B cell (primary cell): ENCODE measurements around the gene NPHP4. TPM values are rescaled to one million over a fixed set of nuclear protein-coding genes. Genes with fewer than 3 reads are reported as not detected.

Experiments used
- ATAC-seq: fragments of 200-7000 bp; cut with Tn5 transposase; one replicate; pipeline ENCODE4 v1.10.0; 2021; ENCODE audit warnings: low read depth, mild to moderate bottlenecking, moderate number of reproducible peaks, moderate library complexity
- CTCF ChIA-PET: fragments of 350-600 bp; sonication (Branson Sonifier 250); formaldehyde crosslinking; loops from one replicate; lab custom pipeline; 2021; ENCODE audit warnings: antibody characterized with exemption, inconsistent platforms; lab: Charles Lee
- POLR2A ChIA-PET: fragments of 350-600 bp; sonication (Branson Sonifier 250); formaldehyde crosslinking; loops from one replicate; lab custom pipeline; 2021; ENCODE audit warnings: antibody characterized with exemption; lab: Charles Lee
- DNase-seq: peaks from one replicate; pipeline ENCODE4 v3.0.0; 2013
- H2AFZ ChIP-seq: 2 replicates; pipeline ENCODE4 v1.6.1; 2012; ENCODE audit warnings: mild to moderate bottlenecking, low read depth, low read length; ENCODE audit not compliant: insufficient read depth, poor library complexity, severe bottlenecking
- H3K27ac ChIP-seq, 2 donors: 1 replicate in 1 of 2; 2 replicates in 1 of 2; pipeline ENCODE4 v1.5.1; 2012 to 2013; ENCODE audit warnings: low read length in 2 of 2, mild to moderate bottlenecking in 2 of 2, moderate library complexity in 1 of 2
- H3K27me3 ChIP-seq, 4 experiments: fragments of 200-600 bp in 1 of 4; sonication (generic) in 1 of 4; replicated peaks in 1 of 4; 1 replicate in 2 of 4; 2 replicates in 2 of 4; pipeline versions ENCODE4 v1.6.1 to v1.7.0; 2013 to 2016; ENCODE audit warnings: low read length in 3 of 4, mild to moderate bottlenecking in 2 of 4, mixed read lengths in 1 of 4, moderate library complexity in 1 of 4; ENCODE audit not compliant: insufficient read depth in 4 of 4, control insufficient read depth in 3 of 4; ENCODE audit errors: control extremely low read depth in 1 of 4
- H3K36me3 ChIP-seq, 2 experiments: replicated peaks in 1 of 2; 1 replicate in 1 of 2; 2 replicates in 1 of 2; pipeline versions ENCODE4 v1.6.1 to v1.7.1; 2013; ENCODE audit warnings: low read length in 1 of 2; ENCODE audit not compliant: insufficient read depth in 2 of 2, control insufficient read depth in 1 of 2; ENCODE audit errors: control extremely low read depth in 1 of 2, extremely low read depth in 1 of 2
- H3K4me1 ChIP-seq, 2 donors: fragments of 200-600 bp in 1 of 2; sonication (generic) in 1 of 2; 1 replicate in 1 of 2; 2 replicates in 1 of 2; pipeline versions ENCODE4 v1.5.1 to v1.6.1; 2013 to 2017; ENCODE audit warnings: low read length in 2 of 2; ENCODE audit not compliant: control insufficient read depth in 2 of 2, insufficient read depth in 2 of 2
- H3K4me2 ChIP-seq: replicated peaks from 2 replicates; pipeline ENCODE3; 2012; ENCODE audit warnings: mild to moderate bottlenecking, low read depth, low read length; ENCODE audit not compliant: poor library complexity, severe bottlenecking
- H3K4me3 ChIP-seq, 5 experiments: fragments of 200-600 bp in 1 of 5; sonication (generic) in 1 of 5; 1 replicate in 3 of 5; 2 replicates in 2 of 5; pipeline versions ENCODE4 v1.5.1 to v1.7.0; 2011 to 2016; ENCODE audit warnings: low read length in 4 of 5, mild to moderate bottlenecking in 4 of 5, low read depth in 2 of 5, control low read depth in 1 of 5, moderate library complexity in 1 of 5; ENCODE audit not compliant: insufficient read depth in 1 of 5; ENCODE audit errors: control extremely low read depth in 1 of 5, extremely low read depth in 1 of 5
- H3K79me2 ChIP-seq: fragments of 200-600 bp; sonication (generic); one replicate; pipeline ENCODE4 v1.6.0; 2016; ENCODE audit warnings: low read length; ENCODE audit not compliant: control insufficient read depth, insufficient read depth
- H3K9ac ChIP-seq: fragments of 200-600 bp; sonication (generic); 2 replicates; pipeline ENCODE4 v1.6.1; 2017; ENCODE audit warnings: mild to moderate bottlenecking, low read length, moderate library complexity
- H3K9me3 ChIP-seq, 3 donors: one replicate each; pipeline versions ENCODE4 v1.6.1 to v1.7.1; 2013; ENCODE audit warnings: low read length in 2 of 3; ENCODE audit not compliant: control insufficient read depth in 2 of 3, insufficient read depth in 1 of 3; ENCODE audit errors: control extremely low read depth in 1 of 3
- H4K20me1 ChIP-seq: 2 replicates; pipeline ENCODE4 v1.6.0; 2012; ENCODE audit warnings: mild to moderate bottlenecking, low read length; ENCODE audit not compliant: insufficient read depth, control insufficient read depth, poor library complexity, severe bottlenecking
- H3K27ac Mint-ChIP-seq: one replicate; pipeline ENCODE4 v1.8.0; 2021; ENCODE audit warnings: mixed read lengths
- H3K27me3 Mint-ChIP-seq: one replicate; pipeline ENCODE4 v1.8.0; 2021; ENCODE audit warnings: mixed read lengths
- H3K4me1 Mint-ChIP-seq: one replicate; pipeline ENCODE4 v1.8.0; 2021; ENCODE audit warnings: mixed read lengths
- H3K4me3 Mint-ChIP-seq: one replicate; pipeline ENCODE4 v1.8.0; 2021; ENCODE audit warnings: mixed read lengths
- H3K9me3 Mint-ChIP-seq: one replicate; pipeline ENCODE4 v1.8.0; 2022; ENCODE audit warnings: mixed read lengths; ENCODE audit not compliant: insufficient read depth
- CTCF ChIP-seq: fragments of 200-600 bp; IDR thresholded peaks from one replicate; pipeline ENCODE4 v1.8.0; 2022; ENCODE audit warnings: antibody characterized with exemption, mild to moderate bottlenecking
- EZH2 ChIP-seq: IDR thresholded peaks from 2 replicates; pipeline ENCODE4 v1.6.1; 2012; ENCODE audit warnings: borderline replicate concordance, low read depth, mild to moderate bottlenecking, moderate library complexity, low read length; ENCODE audit not compliant: insufficient read depth, poor library complexity, severe bottlenecking
- WGBS: methylation state at CpG from one replicate; pipeline ENCODE4 v1.1.5; 2013; ENCODE audit warnings: missing lambda C conversion rate; ENCODE audit not compliant: insufficient coverage; 5-methylcytosine and 5-hydroxymethylcytosine counted together
- intact Hi-C: fragments of 100-400 bp; cut with micrococcal nuclease; formaldehyde crosslinking; loops from one replicate; pipeline ENCODE4 v1.10.0; 2022
- polyA plus RNA-seq: library from polyadenylated mRNA; depleted of rRNA; stranded (reverse); fragments of >200 nt; gene quantifications from 2 replicates; pipeline ENCODE4 v1.2.3, GENCODE V29; 2012
- total RNA-seq, 2 donors: library from RNA; stranded (reverse); fragments of 120-200 nt in 1 of 2; gene quantifications; 1 replicate in 1 of 2; 2 replicates in 1 of 2; pipeline versions ENCODE4 v1.2.3 to v1.2.4, GENCODE V29; 2013 to 2022

Gene NPHP4
- total and polyA plus RNA-seq, 2 donors (not counting 1 experiment from before 2014, with no cell fraction given) = 6.5 to 14.8 TPM

- Histone ChIP-seq H3K79me2 (no peaks in the 10 kb centered on the region), H3K4me2 (no peak overlapping the region), H3K9me3 (peaks cover 0 to 5% (median 0%) of the 10 kb centered on the region in 3 donors), H3K36me3 (no peaks in the 10 kb centered on the region), H4K20me1 (no peaks in the 10 kb centered on the region), H3K9ac (no peak overlapping the region), H2AFZ (no peak overlapping the region), H3K27ac (no peak overlapping the region), H3K4me3 (no peak overlapping the region), H3K4me1 (no peaks in the 10 kb centered on the region), H3K27me3 (no peaks in the 10 kb centered on the region)
- ATAC-seq (no peak), DNase-seq (no peak)
- Mint-ChIP-seq H3K27me3 (peaks cover 6% of the 10 kb centered on the region), H3K4me3 (no peak overlapping the region), H3K4me1 (no peaks in the 10 kb centered on the region), H3K27ac (no peak overlapping the region), H3K9me3 (peaks cover 6% of the 10 kb centered on the region)
- intact Hi-C loops = no loop called here
- no peak for TF ChIP-seq CTCF
- TF ChIP-seq EZH2 = no peak
- ChIA-PET CTCF (no interaction called here), POLR2A (no interaction called here)
- 80% methylated on average over 9 of the region's 9 CpGs for WGBS
Measured at GRCh38 chr1:5827516-5827915, 164.7 kb downstream of the NPHP4 start.

GRCh38 chr1:5826601-5827000 lies 165.6 kb downstream of the NPHP4 start:
- intact Hi-C loops = no loop called here
- Histone ChIP-seq H4K20me1 (no peaks in the 10 kb centered on the region), H3K9me3 (peaks cover 0 to 10% (median 0%) of the 10 kb centered on the region in 3 donors), H2AFZ (no peak overlapping the region), H3K9ac (no peak overlapping the region), H3K27ac (no peak overlapping the region), H3K79me2 (no peaks in the 10 kb centered on the region), H3K36me3 (no peaks in the 10 kb centered on the region), H3K27me3 (no peaks in the 10 kb centered on the region), H3K4me3 (no peak overlapping the region), H3K4me2 (no peak overlapping the region), H3K4me1 (no peaks in the 10 kb centered on the region)
- ATAC-seq (no peak), DNase-seq (no peak)
- ChIA-PET POLR2A (no interaction called here), CTCF (no interaction called here)
- H3K4me3 Mint-ChIP-seq = no peak overlapping the region
- no peak for TF ChIP-seq CTCF
- no peak overlapping the region for H3K27ac Mint-ChIP-seq
- no peaks in the 10 kb centered on the region for H3K4me1 Mint-ChIP-seq
- 46% methylated on average over 13 of the region's 13 CpGs for WGBS
- peaks cover 6% of the 10 kb centered on the region for H3K27me3 Mint-ChIP-seq
- H3K9me3 Mint-ChIP-seq = peaks cover 6% of the 10 kb centered on the region
